ENCODE results near the gene RAET1G.
"Not testable (repeated sequence)": the region's sequence is repeated elsewhere in the genome, so short reads cannot be mapped to it uniquely, and the experiment has no call there.

Gene RAET1G

DNA sequence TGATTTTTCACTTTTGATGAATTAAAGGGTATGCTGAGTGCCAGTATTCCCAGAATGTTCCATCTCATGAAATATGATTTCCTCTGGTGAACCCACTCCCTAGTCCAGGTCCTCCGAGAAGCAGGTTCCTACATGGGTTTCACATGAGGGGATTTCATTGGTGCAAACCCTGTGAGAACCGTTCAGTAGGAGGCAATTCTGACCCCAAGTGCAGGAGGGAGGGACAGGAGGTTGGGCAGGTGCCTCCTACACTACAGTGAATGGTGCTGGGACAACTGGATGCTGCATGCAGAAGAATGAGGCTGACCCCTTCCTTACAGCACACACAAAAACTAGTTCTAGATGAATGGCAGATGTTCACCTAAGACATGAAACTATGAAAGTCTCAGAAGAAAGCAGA, 13.8 kb upstream of the RAET1G start:
- H3K36me3 ChIP-seq (ENCODE audit: control insufficient read depth in 2 of 2, insufficient read depth in 2 of 2, low read length in 2 of 2), result no peaks in the 10 kb centered on the region
- H3K4me3 ChIP-seq (ENCODE audit: low read length in 2 of 2), result no peak overlapping the region
- H3K9me3 ChIP-seq (ENCODE audit: control insufficient read depth in 2 of 2, low read length in 2 of 2), result no peaks in the 10 kb centered on the region
- H3K9ac ChIP-seq (ENCODE audit: low read depth in 1 of 2, low read length in 2 of 2), result no peak overlapping the region
- H3K27me3 ChIP-seq (ENCODE audit: control insufficient read depth in 2 of 2, insufficient read depth in 2 of 2, low read length in 2 of 2), result peaks cover 72 to 78% of the 10 kb centered on the region in 2 donors
- H3K4me1 ChIP-seq (ENCODE audit: control insufficient read depth in 2 of 2, insufficient read depth in 2 of 2, low read length in 2 of 2), result peaks cover 14 to 16% of the 10 kb centered on the region in 2 donors
- no peak overlapping the region for H3K27ac ChIP-seq (ENCODE audit: low read depth in 2 of 2, low read length in 2 of 2)

GRCh38 chr6:149935668-149936067, 12.7 kb upstream of the RAET1G start:
- no peak overlapping the region for H3K4me3 ChIP-seq (ENCODE audit: low read length in 2 of 2)
- no peaks in the 10 kb centered on the region for H3K36me3 ChIP-seq (ENCODE audit: control insufficient read depth in 2 of 2, insufficient read depth in 2 of 2, low read length in 2 of 2)
- H3K27me3 ChIP-seq (ENCODE audit: control insufficient read depth in 2 of 2, insufficient read depth in 2 of 2, low read length in 2 of 2), result peaks cover 72 to 81% of the 10 kb centered on the region in 2 donors
- H3K27ac ChIP-seq (ENCODE audit: low read depth in 2 of 2, low read length in 2 of 2), result no peak overlapping the region
- H3K4me1 ChIP-seq (ENCODE audit: control insufficient read depth in 2 of 2, insufficient read depth in 2 of 2, low read length in 2 of 2), result peaks cover 11 to 12% of the 10 kb centered on the region in 2 donors
- H3K9me3 ChIP-seq (ENCODE audit: control insufficient read depth in 2 of 2, low read length in 2 of 2), result no peaks in the 10 kb centered on the region
- no peak overlapping the region for H3K9ac ChIP-seq (ENCODE audit: low read depth in 1 of 2, low read length in 2 of 2)

GRCh38 chr6:149935246-149935645, 12.3 kb upstream of the RAET1G start:
- peaks cover 67 to 79% of the 10 kb centered on the region in 2 donors for H3K27me3 ChIP-seq (ENCODE audit: control insufficient read depth in 2 of 2, insufficient read depth in 2 of 2, low read length in 2 of 2)
- H3K4me3 ChIP-seq (ENCODE audit: low read length in 2 of 2), result no peak overlapping the region
- H3K4me1 ChIP-seq (ENCODE audit: control insufficient read depth in 2 of 2, insufficient read depth in 2 of 2, low read length in 2 of 2), result peaks cover 11 to 12% of the 10 kb centered on the region in 2 donors
- H3K9ac ChIP-seq (ENCODE audit: low read depth in 1 of 2, low read length in 2 of 2), result no peak overlapping the region
- H3K36me3 ChIP-seq (ENCODE audit: control insufficient read depth in 2 of 2, insufficient read depth in 2 of 2, low read length in 2 of 2), result no peaks in the 10 kb centered on the region
- no peaks in the 10 kb centered on the region for H3K9me3 ChIP-seq (ENCODE audit: control insufficient read depth in 2 of 2, low read length in 2 of 2)
- no peak overlapping the region for H3K27ac ChIP-seq (ENCODE audit: low read depth in 2 of 2, low read length in 2 of 2)

- H3K27me3 ChIP-seq (ENCODE audit: control insufficient read depth in 2 of 2, insufficient read depth in 2 of 2, low read length in 2 of 2), result peaks cover 67 to 76% of the 10 kb centered on the region in 2 donors
These were observed 11.6 kb upstream of the RAET1G start for GRCh38 chr6:149934249-149935156.

GRCh38 chr6:149933461-149933860, 10.5 kb upstream of the RAET1G start:
- H3K4me3 ChIP-seq (ENCODE audit: low read length in 2 of 2), result no peak overlapping the region
- H3K9ac ChIP-seq (ENCODE audit: low read depth in 1 of 2, low read length in 2 of 2), result no peak overlapping the region
- H3K4me1 ChIP-seq (ENCODE audit: control insufficient read depth in 2 of 2, insufficient read depth in 2 of 2, low read length in 2 of 2), result peaks cover 3 to 5% of the 10 kb centered on the region in 2 donors
- H3K27ac ChIP-seq (ENCODE audit: low read depth in 2 of 2, low read length in 2 of 2), result no peak overlapping the region
- H3K27me3 ChIP-seq (ENCODE audit: control insufficient read depth in 2 of 2, insufficient read depth in 2 of 2, low read length in 2 of 2), result peaks cover 63 to 73% of the 10 kb centered on the region in 2 donors
- no peaks in the 10 kb centered on the region for H3K9me3 ChIP-seq (ENCODE audit: control insufficient read depth in 2 of 2, low read length in 2 of 2)
- H3K36me3 ChIP-seq (ENCODE audit: control insufficient read depth in 2 of 2, insufficient read depth in 2 of 2, low read length in 2 of 2), result no peaks in the 10 kb centered on the region

More at GRCh38 chr6:149934249-149935156, 11.6 kb upstream of the RAET1G start:
- Histone ChIP-seq H3K9me3 (ENCODE audit: control insufficient read depth in 2 of 2, low read length in 2 of 2) (no peaks in the 10 kb centered on the region), H3K36me3 (ENCODE audit: control insufficient read depth in 2 of 2, insufficient read depth in 2 of 2, low read length in 2 of 2) (no peaks in the 10 kb centered on the region), H3K4me1 (ENCODE audit: control insufficient read depth in 2 of 2, insufficient read depth in 2 of 2, low read length in 2 of 2) (peaks cover 11 to 12% of the 10 kb centered on the region in 2 donors), H3K9ac (ENCODE audit: low read depth in 1 of 2, low read length in 2 of 2) (no peak overlapping the region), H3K27ac (ENCODE audit: low read depth in 2 of 2, low read length in 2 of 2) (no peak overlapping the region), H3K4me3 (ENCODE audit: low read length in 2 of 2) (no peak overlapping the region)

GRCh38 chr6:149933036-149933435, 10.1 kb upstream of the RAET1G start:
- Histone ChIP-seq H3K27me3 (ENCODE audit: control insufficient read depth in 2 of 2, insufficient read depth in 2 of 2, low read length in 2 of 2) (peaks cover 60 to 68% of the 10 kb centered on the region in 2 donors), H3K27ac (ENCODE audit: low read depth in 2 of 2, low read length in 2 of 2) (no peak overlapping the region), H3K9me3 (ENCODE audit: control insufficient read depth in 2 of 2, low read length in 2 of 2) (no peaks in the 10 kb centered on the region), H3K4me1 (ENCODE audit: control insufficient read depth in 2 of 2, insufficient read depth in 2 of 2, low read length in 2 of 2) (peaks cover 0 to under 1% of the 10 kb centered on the region in 2 donors), H3K4me3 (ENCODE audit: low read length in 2 of 2) (no peak overlapping the region), H3K9ac (ENCODE audit: low read depth in 1 of 2, low read length in 2 of 2) (no peak overlapping the region), H3K36me3 (ENCODE audit: control insufficient read depth in 2 of 2, insufficient read depth in 2 of 2, low read length in 2 of 2) (no peaks in the 10 kb centered on the region)

GRCh38 chr6:149931501-149931900, 8.6 kb upstream of the RAET1G start:
- no peaks in the 10 kb centered on the region for H3K36me3 ChIP-seq (ENCODE audit: control insufficient read depth in 2 of 2, insufficient read depth in 2 of 2, low read length in 2 of 2)
- H3K4me3 ChIP-seq (ENCODE audit: low read length in 2 of 2), result no peak overlapping the region
- no peak overlapping the region for H3K9ac ChIP-seq (ENCODE audit: low read depth in 1 of 2, low read length in 2 of 2)
- H3K9me3 ChIP-seq (ENCODE audit: control insufficient read depth in 2 of 2, low read length in 2 of 2), result no peaks in the 10 kb centered on the region
- no peaks in the 10 kb centered on the region for H3K4me1 ChIP-seq (ENCODE audit: control insufficient read depth in 2 of 2, insufficient read depth in 2 of 2, low read length in 2 of 2)
- H3K27ac ChIP-seq (ENCODE audit: low read depth in 2 of 2, low read length in 2 of 2), result no peak overlapping the region
- peaks cover 47 to 57% of the 10 kb centered on the region in 2 donors for H3K27me3 ChIP-seq (ENCODE audit: control insufficient read depth in 2 of 2, insufficient read depth in 2 of 2, low read length in 2 of 2)

- Histone ChIP-seq H3K27ac (ENCODE audit: low read depth in 2 of 2, low read length in 2 of 2) (no peak overlapping the region), H3K36me3 (ENCODE audit: control insufficient read depth in 2 of 2, insufficient read depth in 2 of 2, low read length in 2 of 2) (no peaks in the 10 kb centered on the region), H3K9me3 (ENCODE audit: control insufficient read depth in 2 of 2, low read length in 2 of 2) (no peaks in the 10 kb centered on the region), H3K4me3 (ENCODE audit: low read length in 2 of 2) (no peak overlapping the region), H3K27me3 (ENCODE audit: control insufficient read depth in 2 of 2, insufficient read depth in 2 of 2, low read length in 2 of 2) (peaks cover 34 to 36% of the 10 kb centered on the region in 2 donors), H3K4me1 (ENCODE audit: control insufficient read depth in 2 of 2, insufficient read depth in 2 of 2, low read length in 2 of 2) (peaks cover 5 to 10% of the 10 kb centered on the region in 2 donors), H3K9ac (ENCODE audit: low read depth in 1 of 2, low read length in 2 of 2) (no peak overlapping the region)
These were observed 6.5 kb upstream of the RAET1G start for GRCh38 chr6:149929422-149929821.

DNA sequence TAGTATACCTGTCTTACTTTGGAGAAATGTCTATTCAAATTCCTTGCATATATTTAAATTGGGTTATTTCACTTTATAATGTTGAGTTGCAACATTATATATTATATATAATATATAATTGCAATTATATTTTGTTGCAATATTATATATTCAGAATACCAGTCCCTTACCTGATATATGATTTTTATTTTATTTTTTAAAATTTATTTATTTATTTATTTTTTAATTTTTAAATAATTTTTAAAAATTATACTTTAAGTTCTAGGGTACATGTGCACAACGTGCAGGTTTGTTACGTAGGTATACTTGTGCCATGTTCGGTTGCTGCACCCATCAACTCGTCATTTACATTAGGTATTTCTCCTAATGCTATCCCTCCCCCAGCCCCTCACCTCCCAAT, 4.1 kb upstream of the RAET1G start:
- not testable (repeated sequence) for H3K4me3 ChIP-seq (ENCODE audit: low read length in 2 of 2); H3K27ac ChIP-seq (ENCODE audit: low read depth in 2 of 2, low read length in 2 of 2); H3K36me3 ChIP-seq (ENCODE audit: control insufficient read depth in 2 of 2, insufficient read depth in 2 of 2, low read length in 2 of 2); H3K9me3 ChIP-seq (ENCODE audit: control insufficient read depth in 2 of 2, low read length in 2 of 2); H3K9ac ChIP-seq (ENCODE audit: low read depth in 1 of 2, low read length in 2 of 2)
- peaks cover 22 to 30% of the 10 kb centered on the region in 2 donors for H3K27me3 ChIP-seq (ENCODE audit: control insufficient read depth in 2 of 2, insufficient read depth in 2 of 2, low read length in 2 of 2)
- peaks cover 15 to 21% of the 10 kb centered on the region in 2 donors for H3K4me1 ChIP-seq (ENCODE audit: control insufficient read depth in 2 of 2, insufficient read depth in 2 of 2, low read length in 2 of 2)

- Histone ChIP-seq H3K9ac (ENCODE audit: low read depth in 1 of 2, low read length in 2 of 2) (peak overlapping the region; percentile 24 to 72), H3K27ac (ENCODE audit: low read depth in 2 of 2, low read length in 2 of 2) (no peak overlapping the region), H3K4me1 (ENCODE audit: control insufficient read depth in 2 of 2, insufficient read depth in 2 of 2, low read length in 2 of 2) (peaks cover 15 to 21% of the 10 kb centered on the region in 2 donors), H3K4me3 (ENCODE audit: low read length in 2 of 2) (peak overlapping the region; percentile 63 to 73), H3K36me3 (ENCODE audit: control insufficient read depth in 2 of 2, insufficient read depth in 2 of 2, low read length in 2 of 2) (no peaks in the 10 kb centered on the region), H3K27me3 (ENCODE audit: control insufficient read depth in 2 of 2, insufficient read depth in 2 of 2, low read length in 2 of 2) (peaks cover 19 to 29% of the 10 kb centered on the region in 2 donors), H3K9me3 (ENCODE audit: control insufficient read depth in 2 of 2, low read length in 2 of 2) (no peaks in the 10 kb centered on the region)
These were observed 3.3 kb upstream of the RAET1G start for GRCh38 chr6:149925974-149926777.
